HCT116 (cell line): Measurements from ENCODE around the gene LGR6. TPM values are rescaled to one million over a fixed set of nuclear protein-coding genes. Genes with fewer than 3 reads are reported as not detected.

Experiments used
- ATAC-seq: fragments of 200-7000 bp; cut with Tn5 transposase; 2 replicates; pipeline ENCODE4 v1.9.1; 2020; ENCODE audit warnings: mild to moderate bottlenecking, moderate library complexity
- BruUV-seq: library from RNA; stranded (reverse); fragments of 400-500 nt; replicated peaks from 2 replicates; lab custom pipeline; 2021; lab: Mats Ljungman, UMichigan
- CTCF ChIA-PET: fragments of 300-600 bp; sonication (Branson Sonifier 250); formaldehyde crosslinking; loops from one replicate; lab custom pipeline; 2021; ENCODE audit warnings: antibody characterized with exemption; lab: Charles Lee
- POLR2A ChIA-PET: fragments of 300-600, 350-600 bp; sonication (Branson Sonifier 250); formaldehyde crosslinking; loops from one replicate; lab custom pipeline; 2021; ENCODE audit warnings: antibody characterized with exemption; lab: Charles Lee
- RAD21 ChIA-PET, 2 experiments: fragments of 300-600 bp; sonication (Branson Sonifier 250); formaldehyde crosslinking; loops; one replicate each; lab custom pipeline; 2023; ENCODE audit warnings: low total read pairs in 2 of 2; ENCODE audit not compliant: uncharacterized antibody in 2 of 2, unreplicated experiment in 2 of 2, low non-redundant PET in 1 of 2; lab: Charles Lee
- DNase-seq: peaks from one replicate; pipeline ENCODE4 v3.0.0-alpha.2; 2010; ENCODE audit warnings: low read depth, low spot score
- H2AFZ ChIP-seq: fragments of 200-600 bp; shearing (Covaris generic), sonication (generic); 2 replicates; pipeline ENCODE4 v1.6.1; 2017; ENCODE audit warnings: low read depth, mixed run types, mixed read lengths, antibody characterized with exemption, low read length; ENCODE audit not compliant: poor library complexity, severe bottlenecking
- H3K27ac ChIP-seq: 2 replicates; pipeline ENCODE4 v1.5.1; 2012; ENCODE audit warnings: low read depth, low read length
- H3K27me3 ChIP-seq: fragments of 200-600 bp; sonication (generic); 2 replicates; pipeline ENCODE4 v1.6.1; 2016; ENCODE audit warnings: mixed run types, low read length, mixed read lengths; ENCODE audit not compliant: insufficient read depth
- H3K36me3 ChIP-seq, 2 experiments: fragments of 200-500 bp in 1 of 2; fragments of 200-600 bp in 1 of 2; sonication (Bioruptor generic) in 1 of 2; sonication (generic) in 1 of 2; 2 replicates each; pipeline versions ENCODE4 v1.5.1 to v1.6.1; 2014 to 2016; ENCODE audit warnings: low read length in 2 of 2, inconsistent platforms in 1 of 2, mixed read lengths in 1 of 2, mixed run types in 1 of 2; ENCODE audit not compliant: insufficient read depth in 2 of 2, control insufficient read depth in 1 of 2
- H3K4me1 ChIP-seq, 2 experiments: fragments of 200-600 bp in 1 of 2; sonication (generic) in 1 of 2; 2 replicates each; pipeline versions ENCODE4 v1.5.1 to v1.6.1; 2012 to 2017; ENCODE audit warnings: low read length in 2 of 2, inconsistent platforms in 1 of 2, mild to moderate bottlenecking in 1 of 2, mixed read lengths in 1 of 2, mixed run types in 1 of 2, moderate library complexity in 1 of 2; ENCODE audit not compliant: insufficient read depth in 2 of 2, control insufficient read depth in 1 of 2
- H3K4me2 ChIP-seq: fragments of 200-600 bp; sonication (generic); 2 replicates; pipeline ENCODE4 v1.6.1; 2017; ENCODE audit warnings: mixed run types, low read length, mixed read lengths
- H3K4me3 ChIP-seq, 2 experiments: fragments of 200-600 bp in 1 of 2; sonication (generic) in 1 of 2; replicated peaks in 1 of 2; 2 replicates each; pipeline ENCODE4 v1.5.1; 2011 to 2016; ENCODE audit warnings: low read length in 2 of 2, control low read depth in 1 of 2, low read depth in 1 of 2, mild to moderate bottlenecking in 1 of 2, mixed read lengths in 1 of 2, mixed run types in 1 of 2
- H3K79me2 ChIP-seq: fragments of 200-600 bp; sonication (generic); 2 replicates; pipeline ENCODE4 v1.6.1; 2017; ENCODE audit warnings: mild to moderate bottlenecking, mixed run types, low read length, moderate library complexity, mixed read lengths; ENCODE audit not compliant: insufficient read depth
- H3K9ac ChIP-seq: fragments of 200-600 bp; sonication (generic); 2 replicates; pipeline ENCODE4 v1.6.1; 2016; ENCODE audit warnings: low read length, mixed read lengths
- H3K9me2 ChIP-seq: fragments of 200-600 bp; sonication (generic), shearing (Covaris generic); 2 replicates; pipeline ENCODE4 v1.6.1; 2017; ENCODE audit warnings: mixed run types, mild to moderate bottlenecking, moderate library complexity; ENCODE audit not compliant: insufficient read depth
- H3K9me3 ChIP-seq, 2 experiments: fragments of 200-500 bp in 1 of 2; fragments of 200-600 bp in 1 of 2; sonication (Bioruptor generic) in 1 of 2; sonication (generic) in 1 of 2; 2 replicates each; pipeline ENCODE4 v1.6.1; 2014 to 2017; ENCODE audit warnings: low read length in 2 of 2, mixed read lengths in 2 of 2, inconsistent platforms in 1 of 2, low read depth in 1 of 2, mild to moderate bottlenecking in 1 of 2, mixed run types in 1 of 2, moderate library complexity in 1 of 2; ENCODE audit not compliant: control insufficient read depth in 1 of 2, insufficient read depth in 1 of 2
- H4K20me1 ChIP-seq: fragments of 200-600 bp; sonication (generic), shearing (Covaris generic); 2 replicates; pipeline ENCODE4 v1.6.1; 2017; ENCODE audit warnings: mixed run types, mild to moderate bottlenecking, moderate library complexity; ENCODE audit not compliant: insufficient read depth
- CBX3 ChIP-seq: IDR thresholded peaks from 2 replicates; pipeline ENCODE4 v1.6.1; 2012; ENCODE audit warnings: low read depth
- EGR1 ChIP-seq: IDR thresholded peaks from 2 replicates; pipeline ENCODE4 v1.6.1; 2012; ENCODE audit warnings: low read depth
- POLR2AphosphoS5 ChIP-seq: IDR thresholded peaks from 2 replicates; pipeline ENCODE4 v1.6.1; 2011; ENCODE audit warnings: mild to moderate bottlenecking, low read depth, low read length, moderate library complexity
- SP1 ChIP-seq: IDR thresholded peaks from 2 replicates; pipeline ENCODE4 v1.6.1; 2012; ENCODE audit warnings: low read depth
- YY1 ChIP-seq: IDR thresholded peaks from 2 replicates; pipeline ENCODE4 v1.6.1; 2011; ENCODE audit warnings: low read length, low read depth, moderate library complexity, mild to moderate bottlenecking; ENCODE audit not compliant: insufficient replicate concordance; ENCODE audit errors: extremely low read depth
- ZNF274 ChIP-seq: fragments of 200-500 bp; sonication (Bioruptor generic); IDR thresholded peaks from 2 replicates; pipeline ENCODE4 v1.6.1; 2014; ENCODE audit warnings: mild to moderate bottlenecking, low read depth, low read length, inconsistent platforms
- intact Hi-C: fragments of 100-400 bp; cut with micrococcal nuclease; formaldehyde crosslinking; loops from 2 replicates; pipeline ENCODE4 v1.10.0; 2022
- total RNA-seq: library from RNA; stranded (reverse); gene quantifications from one replicate; pipeline ENCODE4 v1.2.1, GENCODE V29; 2021; ENCODE audit not compliant: unreplicated experiment
- TF ChIP-seq, protein P1 (sequence below): IDR thresholded peaks from 2 replicates; pipeline ENCODE4 v1.6.1; 2012; ENCODE audit warnings: low read depth

The LGR6 gene
- total RNA-seq, 1 experiment from 2014 or later = 0.20 TPM

DNA sequence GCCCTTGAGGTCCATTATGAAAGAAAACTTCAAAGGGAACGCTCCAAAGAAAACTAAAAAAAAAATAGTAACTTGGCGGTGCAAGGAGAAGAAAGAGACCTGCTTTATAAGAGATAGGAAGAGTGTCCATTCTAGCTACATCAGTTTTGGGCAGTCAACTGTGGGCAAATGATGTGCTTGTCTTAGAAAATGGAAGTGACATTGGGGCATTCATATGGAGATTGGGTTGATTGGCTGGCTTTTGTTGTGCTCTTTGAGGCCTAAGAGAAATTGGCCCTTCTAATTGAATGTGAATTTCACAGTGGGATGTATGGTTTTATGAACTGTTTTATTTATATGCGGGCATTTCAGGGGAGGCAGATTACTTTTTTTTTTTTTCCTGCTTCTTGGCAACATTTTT is 168.1 kb downstream of the LGR6 start:
- H3K4me1 ChIP-seq = peaks cover 0 to 10% of the 10 kb centered on the region in 2 experiments; a peak in 2 of 4 replicates
- no peak overlapping the region for H3K27ac ChIP-seq
- POLR2A ChIA-PET = no interaction called here
- no peaks in the 10 kb centered on the region for H3K9me3 ChIP-seq
- RAD21 ChIA-PET = no interaction called here
- no peaks in the 10 kb centered on the region for H3K9me2 ChIP-seq
- H3K27me3 ChIP-seq = no peaks in the 10 kb centered on the region
- ATAC-seq (no peak), DNase-seq (no peak)
- no peak overlapping the region for H2AFZ ChIP-seq
- intact Hi-C loops = no loop called here
- H3K4me3 ChIP-seq = no peak overlapping the region
- H3K79me2 ChIP-seq = peaks cover 21% of the 10 kb centered on the region
- no peaks in the 10 kb centered on the region for H4K20me1 ChIP-seq
- TF ChIP-seq, protein P1, sequence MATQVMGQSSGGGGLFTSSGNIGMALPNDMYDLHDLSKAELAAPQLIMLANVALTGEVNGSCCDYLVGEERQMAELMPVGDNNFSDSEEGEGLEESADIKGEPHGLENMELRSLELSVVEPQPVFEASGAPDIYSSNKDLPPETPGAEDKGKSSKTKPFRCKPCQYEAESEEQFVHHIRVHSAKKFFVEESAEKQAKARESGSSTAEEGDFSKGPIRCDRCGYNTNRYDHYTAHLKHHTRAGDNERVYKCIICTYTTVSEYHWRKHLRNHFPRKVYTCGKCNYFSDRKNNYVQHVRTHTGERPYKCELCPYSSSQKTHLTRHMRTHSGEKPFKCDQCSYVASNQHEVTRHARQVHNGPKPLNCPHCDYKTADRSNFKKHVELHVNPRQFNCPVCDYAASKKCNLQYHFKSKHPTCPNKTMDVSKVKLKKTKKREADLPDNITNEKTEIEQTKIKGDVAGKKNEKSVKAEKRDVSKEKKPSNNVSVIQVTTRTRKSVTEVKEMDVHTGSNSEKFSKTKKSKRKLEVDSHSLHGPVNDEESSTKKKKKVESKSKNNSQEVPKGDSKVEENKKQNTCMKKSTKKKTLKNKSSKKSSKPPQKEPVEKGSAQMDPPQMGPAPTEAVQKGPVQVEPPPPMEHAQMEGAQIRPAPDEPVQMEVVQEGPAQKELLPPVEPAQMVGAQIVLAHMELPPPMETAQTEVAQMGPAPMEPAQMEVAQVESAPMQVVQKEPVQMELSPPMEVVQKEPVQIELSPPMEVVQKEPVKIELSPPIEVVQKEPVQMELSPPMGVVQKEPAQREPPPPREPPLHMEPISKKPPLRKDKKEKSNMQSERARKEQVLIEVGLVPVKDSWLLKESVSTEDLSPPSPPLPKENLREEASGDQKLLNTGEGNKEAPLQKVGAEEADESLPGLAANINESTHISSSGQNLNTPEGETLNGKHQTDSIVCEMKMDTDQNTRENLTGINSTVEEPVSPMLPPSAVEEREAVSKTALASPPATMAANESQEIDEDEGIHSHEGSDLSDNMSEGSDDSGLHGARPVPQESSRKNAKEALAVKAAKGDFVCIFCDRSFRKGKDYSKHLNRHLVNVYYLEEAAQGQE = no peak
- TF ChIP-seq CBX3 (no peak), EGR1 (no peak), POLR2AphosphoS5 (no peak), ZNF274 (no peak)
- TF ChIP-seq, all 23 proteins: peak for 0
- CTCF ChIA-PET = no interaction called here
- no peaks in the 10 kb centered on the region for H3K36me3 ChIP-seq
- no peak overlapping the region for H3K9ac ChIP-seq
- BruUV-seq = no TSS peak
- no peak overlapping the region for H3K4me2 ChIP-seq

DNA sequence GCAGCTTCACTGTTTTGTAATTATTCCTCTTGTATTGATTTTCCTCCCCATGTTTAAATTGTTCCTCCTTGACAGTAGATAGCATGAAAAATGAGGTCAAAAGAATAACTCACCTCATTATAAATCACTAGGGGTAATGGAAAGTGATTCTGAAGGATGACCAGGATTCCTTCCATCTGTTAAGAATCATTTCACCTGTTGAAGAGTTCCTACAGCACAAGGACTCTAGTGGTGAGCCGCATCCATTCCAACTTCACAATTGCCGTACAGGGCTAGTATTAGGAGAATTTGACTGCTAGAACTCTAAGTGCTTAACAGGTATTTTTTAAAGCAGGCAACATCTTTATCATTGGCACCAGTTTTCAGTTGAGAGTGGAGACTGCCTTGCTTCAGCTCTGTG is 168.6 kb downstream of the LGR6 start:
- TF ChIP-seq YY1 (no peak), SP1 (no peak)
- CTCF ChIA-PET = no interaction called here
- Histone ChIP-seq H3K27me3 (no peaks in the 10 kb centered on the region), H3K4me3 (no peak overlapping the region), H3K79me2 (peaks cover 21% of the 10 kb centered on the region), H3K9ac (no peak overlapping the region), H2AFZ (no peak overlapping the region), H4K20me1 (no peaks in the 10 kb centered on the region), H3K9me3 (no peaks in the 10 kb centered on the region), H3K27ac (no peak overlapping the region), H3K36me3 (no peaks in the 10 kb centered on the region), H3K4me1 (peaks cover 0 to 10% of the 10 kb centered on the region in 2 experiments; a peak in 2 of 4 replicates), H3K4me2 (no peak overlapping the region), H3K9me2 (no peaks in the 10 kb centered on the region)
- DNase-seq (no peak), ATAC-seq (no peak)
- BruUV-seq = no TSS peak
- RAD21 ChIA-PET = no interaction called here
- intact Hi-C loops = no loop called here
- POLR2A ChIA-PET = no interaction called here
